DMS79 treated with DMSO at 0.1 percent for 48 hours (cell line): Measurements from ENCODE around the gene SPOUT1.
A peak's percentile ranks its signal among the peaks of the same experiment; 100 is the strongest.

Source experiments
- DNase-seq: peaks from one replicate; lab custom pipeline; 2025; lab: John Stamatoyannopoulos, UW

The SPOUT1 gene

DNA sequence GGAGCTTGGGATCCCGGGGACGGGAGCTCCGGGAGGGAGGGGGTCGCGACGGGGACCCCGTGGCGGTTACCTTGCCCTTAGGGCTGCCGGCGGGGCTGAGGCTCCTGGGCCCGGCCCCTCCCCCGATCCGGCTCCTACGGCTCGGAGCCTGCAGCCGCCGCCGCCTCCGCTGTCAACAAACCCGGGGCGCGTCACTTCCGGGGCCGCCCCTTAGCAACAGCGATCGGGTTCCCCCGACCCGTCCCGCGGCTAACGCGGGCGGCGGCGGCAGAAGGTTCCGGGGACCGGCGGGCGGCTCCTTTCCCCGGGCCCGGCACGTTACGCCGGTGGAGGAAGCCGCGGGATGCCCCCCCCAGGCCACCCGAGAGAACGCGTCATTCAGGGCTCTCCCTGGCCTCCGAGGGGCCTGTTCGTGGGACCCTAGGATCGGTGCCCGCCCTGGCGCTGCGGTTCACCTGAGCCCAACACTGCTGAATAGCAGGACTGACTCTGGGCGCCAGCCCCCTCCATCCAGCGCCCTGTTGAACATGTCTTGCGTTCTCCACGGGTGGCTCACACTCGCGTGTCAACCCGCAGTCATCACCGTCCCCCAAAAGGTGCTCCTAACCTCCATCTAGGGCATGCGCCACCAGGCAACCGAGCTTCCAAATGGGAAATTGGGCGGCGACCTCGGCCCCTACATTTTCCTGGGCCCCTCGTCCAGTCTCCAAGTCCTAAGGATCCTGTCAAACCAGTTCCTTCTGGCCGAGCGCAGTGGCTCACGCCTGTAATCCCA lies 57.7 kb downstream of the SPOUT1 start, which contains the start of gene ZER1:
ZER1 (minus strand) TSS at position 183 of the 775 bp plus-strand sequence. CDS start 16,362 bp downstream, outside the sequence.
- peak; percentile 85 for DNase-seq

DNA sequence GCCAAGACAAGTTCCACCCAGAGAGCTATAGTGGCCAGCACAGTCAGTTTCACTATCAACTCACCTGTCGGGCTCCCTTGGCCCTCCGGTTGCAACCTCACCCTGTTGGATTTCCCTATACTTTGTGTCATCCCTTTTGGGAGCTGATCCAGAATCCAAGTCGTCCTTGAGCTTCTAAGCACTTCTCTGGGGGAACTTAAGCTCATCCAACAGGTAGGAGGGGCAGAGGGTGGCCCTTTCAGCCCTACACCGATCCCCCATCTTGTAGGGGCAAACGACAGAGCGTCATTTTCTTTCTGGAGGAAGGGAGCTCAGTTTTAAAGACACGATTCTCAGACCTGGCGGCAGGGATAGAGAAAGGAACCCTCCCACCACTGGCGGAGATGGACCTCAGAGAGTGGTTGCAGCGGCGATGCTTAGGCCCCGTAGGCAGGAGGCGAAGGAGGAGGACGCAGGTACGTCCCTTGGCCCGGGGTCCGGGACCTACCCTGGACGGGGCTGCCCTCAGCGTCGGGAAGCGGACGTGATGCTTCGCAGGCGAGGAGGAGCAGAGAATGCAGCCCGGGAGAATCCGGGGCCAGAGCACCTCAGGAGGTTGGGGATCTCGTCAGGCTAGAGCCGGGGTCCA lies 58.4 kb downstream of the SPOUT1 start:
- peak; percentile 10 for DNase-seq

DNA sequence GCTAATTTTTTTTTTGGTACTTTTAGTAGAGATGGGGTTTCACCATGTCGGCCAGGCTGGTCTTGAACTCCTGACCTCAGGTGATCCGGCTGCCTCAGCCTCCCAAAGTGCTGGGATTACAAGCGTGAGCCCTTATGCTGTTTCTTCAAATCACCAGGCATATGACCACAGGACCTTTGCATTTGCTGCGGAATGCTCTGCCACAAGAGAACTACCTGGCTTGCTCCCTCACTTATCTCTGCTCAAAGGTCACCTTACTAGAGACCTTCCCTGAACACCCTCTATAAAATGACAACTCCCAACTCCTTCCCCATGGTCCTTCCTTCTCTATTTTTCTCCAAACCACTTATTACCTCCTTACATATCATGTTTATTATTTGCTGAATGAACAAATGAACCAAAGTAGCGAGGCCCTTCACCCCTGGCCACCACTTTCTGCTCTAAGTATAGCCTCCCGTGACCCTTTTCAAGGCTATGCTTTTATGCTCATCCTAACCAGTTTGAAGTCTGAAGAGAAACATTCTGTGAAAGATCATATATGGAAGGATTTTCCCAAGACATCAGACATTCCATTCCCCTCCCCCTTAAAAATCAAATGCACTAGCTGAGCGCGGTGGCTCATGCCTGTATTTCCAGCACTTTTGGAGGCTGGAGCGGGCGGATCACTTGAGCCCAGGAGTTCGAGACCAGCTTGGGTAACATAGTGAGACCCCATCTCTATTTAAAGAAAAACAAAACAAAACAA lies 59.1 kb downstream of the SPOUT1 start:
- no peak for DNase-seq
